ENCODE measurements around the gene LIPG.

Gene LIPG

GRCh38 chr18:49638209-49638785 is 76.4 kb downstream of the LIPG start:
- no peaks in the 10 kb centered on the region for H3K9me3 Mint-ChIP-seq
- ATAC-seq (ENCODE audit: low read depth) (no peak), DNase-seq (ENCODE audit: low spot score in 2 of 2) (no peak)
- H3K4me3 Mint-ChIP-seq = no peak overlapping the region
- no peaks in the 10 kb centered on the region for H3K4me1 Mint-ChIP-seq
- H3K27ac Mint-ChIP-seq = no peak overlapping the region
- peaks cover 3% of the 10 kb centered on the region for H3K27me3 Mint-ChIP-seq
- no peaks in the 10 kb centered on the region for H3K36me3 Mint-ChIP-seq

- no peak overlapping the region for H3K4me3 Mint-ChIP-seq
- ATAC-seq (ENCODE audit: low read depth) = no peak
- H3K27me3 Mint-ChIP-seq = peaks cover 3% of the 10 kb centered on the region
- no peaks in the 10 kb centered on the region for H3K36me3 Mint-ChIP-seq
- H3K4me1 Mint-ChIP-seq = no peaks in the 10 kb centered on the region
- no peaks in the 10 kb centered on the region for H3K9me3 Mint-ChIP-seq
- DNase-seq (ENCODE audit: low spot score in 2 of 2) = no peak
- H3K27ac Mint-ChIP-seq = no peak overlapping the region
Observed at GRCh38 chr18:49638891-49639557, 77.2 kb downstream of the LIPG start.

DNA sequence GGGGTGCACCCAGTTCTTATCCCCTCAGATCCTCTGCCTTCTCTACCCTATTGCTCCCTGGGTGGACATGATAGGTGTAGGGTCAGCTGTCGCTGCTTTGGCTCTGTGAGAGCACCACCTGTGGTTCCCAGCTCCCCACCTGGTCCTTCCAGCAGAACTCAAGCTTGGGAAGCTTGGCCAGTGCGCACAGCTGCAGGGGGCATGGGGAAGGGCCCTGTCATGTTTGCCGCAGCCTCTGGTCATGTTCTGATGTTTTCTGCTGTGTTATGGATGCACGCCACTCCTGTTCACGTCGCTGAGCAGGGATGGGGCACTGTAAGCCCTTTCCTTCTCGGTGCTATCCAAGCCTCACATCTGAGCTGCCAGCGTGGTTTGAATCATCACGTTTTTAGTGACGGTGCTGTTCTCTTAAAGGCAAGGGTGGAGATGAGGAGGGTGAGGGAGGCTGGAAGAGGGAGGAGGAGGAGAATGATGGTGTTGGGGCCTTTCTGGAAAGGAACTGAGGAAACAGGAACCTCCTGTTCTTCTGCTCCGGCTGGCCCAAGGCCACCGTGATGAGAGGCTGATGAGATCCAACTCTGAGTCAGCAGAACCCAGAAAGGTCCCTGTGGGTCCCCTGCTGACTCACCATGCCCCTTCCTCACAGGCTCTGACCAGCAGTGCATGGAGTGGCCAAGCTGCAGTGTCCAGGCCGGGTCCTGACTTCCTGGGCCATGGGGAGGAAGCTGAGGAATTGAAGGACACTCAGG is 78.0 kb downstream of the LIPG start:
- H3K4me1 Mint-ChIP-seq = no peaks in the 10 kb centered on the region
- H3K4me3 Mint-ChIP-seq = no peak overlapping the region
- no peaks in the 10 kb centered on the region for H3K36me3 Mint-ChIP-seq
- H3K27me3 Mint-ChIP-seq = peaks cover 2% of the 10 kb centered on the region
- DNase-seq (ENCODE audit: low spot score in 2 of 2) (no peak), ATAC-seq (ENCODE audit: low read depth) (no peak)
- no peaks in the 10 kb centered on the region for H3K9me3 Mint-ChIP-seq
- no peak overlapping the region for H3K27ac Mint-ChIP-seq

DNA sequence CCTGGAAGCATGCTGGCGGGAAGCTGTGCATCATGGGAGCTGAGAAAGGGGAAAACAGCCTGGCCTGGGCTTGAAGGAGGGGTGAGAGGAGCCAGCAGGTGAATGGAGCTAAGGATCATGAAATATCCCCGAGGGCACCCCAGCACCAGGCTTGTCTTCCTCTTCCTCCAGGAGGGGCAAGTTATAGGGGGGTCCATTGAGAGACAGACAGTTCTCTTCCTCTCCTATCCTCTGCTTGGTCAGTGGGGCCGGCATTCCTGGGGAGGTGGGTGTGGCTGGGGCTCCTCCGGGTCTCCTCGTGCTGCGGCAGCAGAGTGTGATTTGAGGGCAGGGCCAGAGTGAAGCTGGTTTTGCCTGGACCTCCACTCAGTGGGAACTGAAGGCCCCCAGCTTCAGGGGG is 78.9 kb downstream of the LIPG start:
- Mint-ChIP-seq H3K4me1 (no peaks in the 10 kb centered on the region), H3K4me3 (no peak overlapping the region), H3K27ac (no peak overlapping the region), H3K36me3 (no peaks in the 10 kb centered on the region), H3K27me3 (peaks cover 3% of the 10 kb centered on the region), H3K9me3 (no peaks in the 10 kb centered on the region)
- DNase-seq (ENCODE audit: low spot score in 2 of 2) (no peak), ATAC-seq (ENCODE audit: low read depth) (no peak)

DNA sequence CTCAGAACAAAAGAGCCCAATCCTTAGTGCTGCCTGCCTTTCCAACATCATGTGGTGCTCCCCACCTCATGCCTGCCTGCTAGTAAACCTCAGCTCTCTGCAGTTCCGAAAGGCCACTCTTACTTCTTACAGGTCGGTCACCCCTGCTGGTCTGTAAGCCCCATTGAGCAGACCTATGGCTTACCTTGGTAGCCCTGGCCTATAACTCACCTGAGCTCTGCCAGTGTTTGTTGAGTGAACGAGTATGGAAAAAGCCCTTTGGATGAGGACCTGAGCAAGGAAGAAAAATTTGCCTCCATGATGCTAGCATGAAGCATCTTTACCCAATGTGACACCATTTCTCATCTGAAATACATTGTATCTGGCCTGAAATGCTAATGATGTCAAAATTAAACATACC is 83.3 kb downstream of the LIPG start:
- no peak overlapping the region for H3K4me3 Mint-ChIP-seq

DNA sequence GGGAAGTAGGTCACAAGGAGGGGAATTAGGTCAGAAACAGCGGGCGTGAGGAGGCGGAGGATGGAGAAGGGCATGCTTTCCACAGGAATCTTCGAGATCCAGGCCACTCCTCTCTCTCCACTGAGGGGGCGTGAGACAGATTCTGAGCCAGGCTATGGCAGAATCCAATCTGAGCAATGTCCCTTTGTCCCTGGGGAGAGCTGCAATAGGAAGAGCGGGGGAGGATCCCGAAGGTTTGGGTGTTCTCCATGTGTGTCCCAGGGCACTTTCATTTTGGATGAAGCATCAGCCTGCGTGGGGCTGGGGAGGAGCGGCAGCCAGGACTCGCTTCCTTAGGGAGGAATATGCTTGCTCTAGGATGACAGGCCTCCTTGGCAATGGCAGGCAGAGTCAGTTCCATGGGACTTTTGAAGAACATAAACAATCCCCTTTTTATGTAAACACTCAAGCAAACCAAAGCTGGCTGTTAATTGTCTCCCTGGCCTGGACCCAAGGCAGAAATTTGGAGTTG is 84.0 kb downstream of the LIPG start:
- Mint-ChIP-seq H3K36me3 (no peaks in the 10 kb centered on the region), H3K27ac (no peak overlapping the region), H3K4me3 (no peak overlapping the region), H3K9me3 (no peaks in the 10 kb centered on the region), H3K27me3 (peaks cover 7% of the 10 kb centered on the region), H3K4me1 (no peaks in the 10 kb centered on the region)
- no peak for ATAC-seq (ENCODE audit: low read depth)
- DNase-seq (ENCODE audit: low spot score in 2 of 2) = no peak

More for the DNA sequence above, 83.3 kb downstream of the LIPG start:
- Mint-ChIP-seq H3K27me3 (peaks cover 7% of the 10 kb centered on the region), H3K27ac (no peak overlapping the region), H3K36me3 (no peaks in the 10 kb centered on the region), H3K4me1 (no peaks in the 10 kb centered on the region), H3K9me3 (no peaks in the 10 kb centered on the region)
- ATAC-seq (ENCODE audit: low read depth) (no peak), DNase-seq (ENCODE audit: low spot score in 2 of 2) (no peak)

DNA sequence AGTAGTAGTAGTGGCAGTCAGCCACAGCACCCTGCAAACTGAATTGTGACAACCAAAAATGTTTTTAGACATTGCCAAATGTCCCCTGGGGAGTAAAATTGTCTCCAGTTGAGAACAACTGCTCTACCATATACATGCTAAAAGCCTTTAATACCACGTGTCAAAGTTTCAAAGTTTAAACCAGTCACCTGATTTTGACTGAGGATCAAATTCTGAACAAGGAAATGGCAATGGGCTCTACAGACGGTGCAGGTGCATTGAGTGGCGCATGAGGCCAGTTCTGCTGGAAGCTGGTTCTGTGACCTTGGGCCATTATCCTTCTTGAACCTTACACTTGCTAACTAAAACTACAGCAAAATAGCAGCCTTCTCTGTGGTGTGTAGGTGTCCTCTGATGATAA is 85.0 kb downstream of the LIPG start:
- peaks cover 9% of the 10 kb centered on the region for H3K27me3 Mint-ChIP-seq
- no peaks in the 10 kb centered on the region for H3K9me3 Mint-ChIP-seq
- ATAC-seq (ENCODE audit: low read depth) = no peak
- no peak overlapping the region for H3K27ac Mint-ChIP-seq
- H3K4me3 Mint-ChIP-seq = no peak overlapping the region
- no peaks in the 10 kb centered on the region for H3K36me3 Mint-ChIP-seq
- no peak for DNase-seq (ENCODE audit: low spot score in 2 of 2)
- H3K4me1 Mint-ChIP-seq = peaks cover 2% of the 10 kb centered on the region

- ATAC-seq (ENCODE audit: low read depth) (no peak), DNase-seq (ENCODE audit: low spot score in 2 of 2) (no peak)
- H3K27ac Mint-ChIP-seq = no peak overlapping the region
- H3K4me3 Mint-ChIP-seq = no peak overlapping the region
- peaks cover 9% of the 10 kb centered on the region for H3K27me3 Mint-ChIP-seq
- H3K36me3 Mint-ChIP-seq = no peaks in the 10 kb centered on the region
- H3K9me3 Mint-ChIP-seq = no peaks in the 10 kb centered on the region
- peaks cover 2% of the 10 kb centered on the region for H3K4me1 Mint-ChIP-seq
Observed at GRCh38 chr18:49647496-49648168, 85.8 kb downstream of the LIPG start.

DNA sequence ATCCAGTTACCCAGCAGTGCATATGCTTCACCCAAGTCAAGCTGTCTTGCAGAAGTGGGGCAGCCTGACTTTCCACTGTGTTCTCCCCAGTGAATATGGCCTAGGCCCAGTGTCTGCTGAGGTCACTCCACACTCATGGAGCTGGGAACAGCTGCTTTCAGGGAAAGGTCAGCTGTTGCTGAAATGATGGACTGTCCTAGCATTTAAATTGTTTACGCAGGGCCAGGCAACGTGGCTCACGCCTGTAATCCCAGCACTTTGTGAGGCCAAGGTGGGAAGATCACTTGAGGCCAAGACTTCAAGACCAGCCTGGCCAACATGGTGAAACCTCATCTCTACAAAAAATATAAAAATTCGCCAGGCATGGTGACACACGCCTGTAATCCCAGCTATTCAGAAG is 86.5 kb downstream of the LIPG start:
- Mint-ChIP-seq H3K4me3 (no peak overlapping the region), H3K4me1 (peaks cover 5% of the 10 kb centered on the region), H3K27ac (no peak overlapping the region), H3K36me3 (no peaks in the 10 kb centered on the region), H3K9me3 (no peaks in the 10 kb centered on the region), H3K27me3 (peaks cover 9% of the 10 kb centered on the region)
- ATAC-seq (ENCODE audit: low read depth) (no peak), DNase-seq (ENCODE audit: low spot score in 2 of 2) (no peak)

Data from memory B cell (primary cell).